Tibial nerve (tissue), 4 donors: ENCODE data around the gene NSRP1. TPM values are rescaled to one million over a fixed set of nuclear protein-coding genes. Genes with fewer than 3 reads are reported as not detected.

Experiments
- DNase-seq, 2 donors: peaks; one replicate each; pipeline ENCODE4 v3.0.0-alpha.2; 2019; ENCODE audit warnings: low spot score in 2 of 2
- H3K27ac ChIP-seq, 4 donors: fragments of 200-600 bp; sonication (generic) in 3 of 4; one replicate each; pipeline ENCODE4 v1.5.1; 2017 to 2019; ENCODE audit warnings: mild to moderate bottlenecking in 1 of 4
- H3K27me3 ChIP-seq, 2 donors: fragments of 200-600 bp; sonication (generic) in 1 of 2; one replicate each; pipeline versions ENCODE4 v1.5.1 to v1.6.0; 2017 to 2019
- H3K36me3 ChIP-seq, 3 donors: fragments of 200-600 bp; sonication (generic); one replicate each; pipeline ENCODE4 v1.5.1; 2018 to 2019
- H3K4me1 ChIP-seq, 4 donors: fragments of 200-600 bp; sonication (generic) in 3 of 4; one replicate each; pipeline ENCODE4 v1.5.1; 2017 to 2019
- H3K4me3 ChIP-seq, 4 donors: fragments of 200-600 bp; sonication (generic) in 3 of 4; one replicate each; pipeline ENCODE4 v1.5.1; 2017 to 2019; ENCODE audit warnings: mild to moderate bottlenecking in 1 of 4, moderate library complexity in 1 of 4
- H3K9me3 ChIP-seq, 4 donors: fragments of 200-600 bp; sonication (generic) in 3 of 4; one replicate each; pipeline ENCODE4 v1.5.1; 2017 to 2019
- EP300 ChIP-seq, 2 donors: sonication (generic); formaldehyde crosslinking; IDR thresholded peaks; one replicate each; pipeline ENCODE4 v1.6.1; 2017; ENCODE audit warnings: antibody characterized with exemption in 2 of 2, mild to moderate bottlenecking in 1 of 2
- POLR2A ChIP-seq, 2 donors: fragments of 450-650 bp; IDR thresholded peaks; one replicate each; pipeline ENCODE4 v1.6.1; 2017; ENCODE audit warnings: antibody characterized with exemption in 2 of 2, mild to moderate bottlenecking in 2 of 2, moderate library complexity in 2 of 2
- WGBS, 2 donors: methylation state at CpG; one replicate each; pipeline ENCODE4 v1.1.5; 2018; 5-methylcytosine and 5-hydroxymethylcytosine counted together
- total RNA-seq, 4 donors: library from RNA; depleted of rRNA; stranded (reverse); fragments of >200 nt; gene quantifications; one replicate each; pipeline ENCODE4 v1.1.0, GENCODE V29; 2016
- TF ChIP-seq, protein P1 (sequence below), 5 experiments: fragments of 200-600 bp in 3 of 5; fragments of 450-650 bp in 2 of 5; sonication (generic) in 3 of 5; IDR thresholded peaks; one replicate each; pipeline ENCODE4 v1.5.1; 2016 to 2019; ENCODE audit warnings: antibody characterized with exemption in 5 of 5, mild to moderate bottlenecking in 3 of 5, moderate library complexity in 2 of 5

NSRP1 gene
- total RNA-seq, 4 donors from 2014 or later: 23.3 to 55.5 (median 34.4) TPM

DNA sequence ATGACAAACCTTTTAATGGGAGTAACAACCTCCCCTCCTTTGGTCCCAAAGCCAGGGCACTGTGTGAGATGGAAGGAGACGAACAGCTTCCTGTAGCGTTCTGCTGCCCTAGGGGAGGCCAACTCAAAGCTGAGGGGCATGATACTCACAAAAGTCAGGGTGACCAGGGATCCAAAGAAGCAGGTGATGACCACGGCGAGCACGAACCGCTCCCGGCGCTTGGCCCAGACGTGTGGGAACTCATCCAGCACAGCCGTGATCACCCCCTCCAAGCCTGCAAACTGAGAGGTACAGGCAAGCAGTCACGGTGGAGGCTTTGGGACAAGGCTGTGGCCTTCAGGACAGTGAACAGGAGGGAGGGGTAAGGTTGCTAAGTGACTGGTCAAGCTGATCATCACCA, 93.8 kb downstream of the NSRP1 start:
- no peak for DNase-seq
- Histone ChIP-seq H3K27ac (no peak overlapping the region), H3K36me3 (no peaks in the 10 kb centered on the region), H3K4me3 (no peak overlapping the region), H3K27me3 (no peaks in the 10 kb centered on the region), H3K4me1 (no peaks in the 10 kb centered on the region), H3K9me3 (no peaks in the 10 kb centered on the region)
- no peak for TF ChIP-seq EP300 (IDR thresholded peaks at IDR 0.05)
- TF ChIP-seq, protein P1, sequence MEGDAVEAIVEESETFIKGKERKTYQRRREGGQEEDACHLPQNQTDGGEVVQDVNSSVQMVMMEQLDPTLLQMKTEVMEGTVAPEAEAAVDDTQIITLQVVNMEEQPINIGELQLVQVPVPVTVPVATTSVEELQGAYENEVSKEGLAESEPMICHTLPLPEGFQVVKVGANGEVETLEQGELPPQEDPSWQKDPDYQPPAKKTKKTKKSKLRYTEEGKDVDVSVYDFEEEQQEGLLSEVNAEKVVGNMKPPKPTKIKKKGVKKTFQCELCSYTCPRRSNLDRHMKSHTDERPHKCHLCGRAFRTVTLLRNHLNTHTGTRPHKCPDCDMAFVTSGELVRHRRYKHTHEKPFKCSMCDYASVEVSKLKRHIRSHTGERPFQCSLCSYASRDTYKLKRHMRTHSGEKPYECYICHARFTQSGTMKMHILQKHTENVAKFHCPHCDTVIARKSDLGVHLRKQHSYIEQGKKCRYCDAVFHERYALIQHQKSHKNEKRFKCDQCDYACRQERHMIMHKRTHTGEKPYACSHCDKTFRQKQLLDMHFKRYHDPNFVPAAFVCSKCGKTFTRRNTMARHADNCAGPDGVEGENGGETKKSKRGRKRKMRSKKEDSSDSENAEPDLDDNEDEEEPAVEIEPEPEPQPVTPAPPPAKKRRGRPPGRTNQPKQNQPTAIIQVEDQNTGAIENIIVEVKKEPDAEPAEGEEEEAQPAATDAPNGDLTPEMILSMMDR (IDR thresholded peaks at IDR 0.05): no peak
- no peak for TF ChIP-seq POLR2A (IDR thresholded peaks at IDR 0.05)
- 82 to 88% methylated on average over 9 to 11 of the region's 11 CpGs for WGBS, 2 donors

DNA sequence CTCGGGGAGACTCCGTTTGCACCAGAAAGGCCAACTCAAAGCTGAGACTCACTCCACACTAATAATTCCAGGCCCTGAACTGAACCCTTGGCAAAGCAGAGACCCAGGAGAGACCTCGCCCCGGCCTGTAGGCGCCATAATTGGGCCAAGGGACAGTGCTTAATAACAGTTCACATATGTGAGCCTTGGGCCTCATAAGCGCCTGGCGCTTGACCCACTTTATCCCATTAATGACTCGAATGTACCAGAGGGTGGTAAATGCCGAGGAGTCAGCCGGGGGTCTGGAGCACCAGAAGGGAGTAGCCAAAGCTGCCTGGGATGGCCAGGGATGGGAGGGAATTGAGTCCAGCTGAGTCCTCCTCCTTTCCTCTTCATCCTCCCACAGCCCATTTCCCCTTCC, 94.3 kb downstream of the NSRP1 start:
- WGBS, 2 donors: 80 to 91% methylated on average over 10 of the region's 10 CpGs

DNA sequence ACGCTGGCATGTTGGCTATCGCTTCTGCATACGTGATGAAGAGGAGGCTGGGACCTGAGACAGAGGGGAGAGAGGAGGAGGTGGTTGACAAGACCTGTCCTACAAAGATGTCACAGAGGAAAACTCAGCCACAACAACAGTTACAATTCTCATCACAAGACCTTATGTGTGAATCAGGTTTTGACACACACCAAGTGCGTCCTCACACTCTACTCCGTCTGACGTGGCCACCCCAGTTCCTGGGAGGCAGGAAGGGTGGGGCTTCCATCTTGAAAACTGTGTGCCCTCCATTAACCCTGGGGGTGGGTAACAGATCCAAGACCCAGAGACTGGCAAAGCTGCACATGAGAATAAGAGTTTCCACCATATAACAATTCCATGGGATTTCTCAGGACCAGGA, 94.8 kb downstream of the NSRP1 start:
- DNase-seq: no peak
- Histone ChIP-seq H3K4me3 (no peak overlapping the region), H3K36me3 (no peaks in the 10 kb centered on the region), H3K9me3 (no peaks in the 10 kb centered on the region), H3K27me3 (no peaks in the 10 kb centered on the region), H3K4me1 (no peaks in the 10 kb centered on the region), H3K27ac (no peak overlapping the region)
- WGBS, 2 donors: 78 to 87% methylated on average over 6 of the region's 6 CpGs
- TF ChIP-seq EP300 (IDR thresholded peaks at IDR 0.05) (no peak), POLR2A (IDR thresholded peaks at IDR 0.05) (no peak)
- TF ChIP-seq, protein P1 (IDR thresholded peaks at IDR 0.05): no peak

More for the DNA sequence above, 94.3 kb downstream of the NSRP1 start:
- H3K27me3 ChIP-seq: no peaks in the 10 kb centered on the region
- H3K4me3 ChIP-seq: no peak overlapping the region
- no peaks in the 10 kb centered on the region for H3K9me3 ChIP-seq
- DNase-seq: no peak
- H3K4me1 ChIP-seq: no peaks in the 10 kb centered on the region
- no peaks in the 10 kb centered on the region for H3K36me3 ChIP-seq
- no peak for TF ChIP-seq EP300 (IDR thresholded peaks at IDR 0.05)
- no peak for TF ChIP-seq POLR2A (IDR thresholded peaks at IDR 0.05)
- TF ChIP-seq, protein P1 (IDR thresholded peaks at IDR 0.05): no peak
- no peak overlapping the region for H3K27ac ChIP-seq

DNA sequence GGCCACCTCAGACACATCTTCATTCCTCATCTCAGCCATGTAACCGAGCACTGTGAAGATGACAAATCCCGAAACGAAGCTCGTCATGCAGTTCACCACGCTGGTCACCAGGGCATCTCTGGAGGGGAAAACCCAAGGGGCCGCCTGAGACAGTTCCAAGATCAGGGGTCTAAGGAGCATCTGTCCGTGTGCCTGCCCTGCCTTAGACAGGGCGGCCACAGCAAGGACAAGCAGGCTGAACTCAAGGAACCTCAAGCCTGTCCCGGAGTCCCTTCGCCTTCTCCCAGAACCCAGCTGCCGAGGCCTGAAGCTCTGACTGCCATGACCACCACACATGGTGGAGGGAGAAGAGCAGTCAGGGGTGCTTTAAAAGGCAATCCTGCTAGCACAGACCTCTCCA, 96.1 kb downstream of the NSRP1 start:
- Histone ChIP-seq H3K27ac (no peak overlapping the region), H3K36me3 (no peaks in the 10 kb centered on the region), H3K27me3 (no peaks in the 10 kb centered on the region), H3K4me1 (no peaks in the 10 kb centered on the region), H3K9me3 (no peaks in the 10 kb centered on the region), H3K4me3 (no peak overlapping the region)
- WGBS, 2 donors: 92% methylated on average over 8 to 11 of the region's 11 CpGs
- no peak for DNase-seq
- TF ChIP-seq EP300 (IDR thresholded peaks at IDR 0.05) (no peak), POLR2A (IDR thresholded peaks at IDR 0.05) (no peak)
- TF ChIP-seq, protein P1 (IDR thresholded peaks at IDR 0.05): no peak

DNA sequence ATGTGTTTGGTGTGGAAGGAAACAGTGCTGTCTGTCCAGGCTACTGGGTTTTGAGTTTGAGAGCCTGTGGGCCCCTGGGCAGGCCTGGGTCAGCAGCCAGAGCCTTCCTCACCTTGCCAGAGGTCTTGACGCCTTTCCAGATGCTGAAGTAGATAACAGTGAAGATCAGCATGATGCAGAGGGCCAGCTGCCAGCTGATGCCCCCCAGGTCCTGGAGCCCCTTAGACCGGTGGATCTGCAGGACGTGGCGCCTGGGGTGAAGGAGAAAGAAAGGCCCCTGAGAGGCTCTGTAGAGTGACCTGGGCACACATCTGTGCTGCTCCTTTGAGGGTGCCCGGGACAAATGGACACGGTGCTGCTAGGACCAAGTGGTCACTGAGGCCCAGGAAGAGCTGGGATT, 100.4 kb downstream of the NSRP1 start:
- no peaks in the 10 kb centered on the region for H3K9me3 ChIP-seq
- no peaks in the 10 kb centered on the region for H3K36me3 ChIP-seq
- DNase-seq: no peak
- 92 to 94% methylated on average over 6 of the region's 6 CpGs for WGBS, 2 donors
- H3K27ac ChIP-seq: no peak overlapping the region
- H3K27me3 ChIP-seq: no peaks in the 10 kb centered on the region
- TF ChIP-seq, protein P1 (IDR thresholded peaks at IDR 0.05): no peak
- TF ChIP-seq POLR2A (IDR thresholded peaks at IDR 0.05) (no peak), EP300 (IDR thresholded peaks at IDR 0.05) (no peak)
- H3K4me1 ChIP-seq: no peaks in the 10 kb centered on the region
- no peak overlapping the region for H3K4me3 ChIP-seq
